ENCODE results near the gene CSNK1D.
"Not testable (repeated sequence)": the region's sequence is repeated elsewhere in the genome, so short reads cannot be mapped to it uniquely, and the experiment has no call there.

CSNK1D gene

DNA sequence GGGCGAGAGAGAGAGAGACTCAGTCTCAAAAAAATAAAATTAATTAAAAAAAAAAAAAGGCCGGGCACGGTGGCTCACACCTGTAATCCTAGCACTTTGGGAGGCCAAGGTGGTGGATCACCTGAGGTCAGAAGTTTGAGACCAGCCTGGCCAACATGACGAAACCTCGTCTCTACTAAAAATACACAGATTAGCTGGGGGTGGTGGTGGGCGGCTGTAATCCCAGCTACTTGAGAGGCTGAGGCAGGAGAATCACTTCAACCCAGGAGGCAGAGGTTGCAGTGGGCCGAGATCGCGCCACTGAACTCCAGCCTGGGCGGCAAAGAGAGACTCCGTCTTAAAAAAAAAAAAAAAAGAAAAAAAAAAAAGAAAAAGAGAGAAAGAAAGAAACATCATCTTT, 62.8 kb downstream of the CSNK1D start:
- not testable (repeated sequence) for DNase-seq

DNA sequence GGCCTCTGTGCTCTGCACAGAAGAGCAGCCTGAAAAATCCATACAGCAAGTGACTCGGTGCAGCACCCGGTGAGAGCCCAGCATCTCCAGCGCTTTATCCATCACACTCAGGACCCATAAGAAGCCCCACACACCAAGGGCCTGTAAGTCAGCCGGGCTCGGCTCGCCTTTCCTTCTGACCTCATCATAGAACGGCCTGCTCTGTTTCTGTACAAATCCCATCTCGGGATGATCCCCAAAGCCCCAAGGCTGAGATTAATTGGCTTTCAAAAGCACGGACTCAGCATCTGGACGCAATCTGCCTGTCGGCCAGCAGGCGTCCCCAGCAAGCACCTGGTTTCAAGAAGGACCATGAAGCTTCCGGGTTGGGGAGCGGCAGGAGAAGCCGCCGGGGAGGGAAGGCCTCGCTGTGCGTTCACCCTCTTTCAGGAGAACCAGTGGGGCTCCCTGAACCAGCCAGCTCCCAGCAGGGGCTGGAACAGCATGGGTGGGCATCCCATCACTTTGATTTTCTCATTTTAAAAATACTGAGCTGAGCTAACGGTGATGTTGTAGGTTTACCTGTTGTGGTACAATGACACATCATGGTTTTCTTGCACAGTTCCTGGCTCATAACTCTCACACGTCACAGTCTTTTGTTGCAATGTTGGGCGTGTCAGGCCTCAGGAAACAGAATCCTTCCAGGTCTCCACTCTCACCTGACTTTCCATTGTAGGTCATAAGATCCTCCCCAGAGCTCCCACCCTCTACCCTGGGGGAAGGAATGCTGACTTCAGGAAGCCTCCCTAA, 67.6 kb downstream of the CSNK1D start:
- peak; percentile 92 for DNase-seq

DNA sequence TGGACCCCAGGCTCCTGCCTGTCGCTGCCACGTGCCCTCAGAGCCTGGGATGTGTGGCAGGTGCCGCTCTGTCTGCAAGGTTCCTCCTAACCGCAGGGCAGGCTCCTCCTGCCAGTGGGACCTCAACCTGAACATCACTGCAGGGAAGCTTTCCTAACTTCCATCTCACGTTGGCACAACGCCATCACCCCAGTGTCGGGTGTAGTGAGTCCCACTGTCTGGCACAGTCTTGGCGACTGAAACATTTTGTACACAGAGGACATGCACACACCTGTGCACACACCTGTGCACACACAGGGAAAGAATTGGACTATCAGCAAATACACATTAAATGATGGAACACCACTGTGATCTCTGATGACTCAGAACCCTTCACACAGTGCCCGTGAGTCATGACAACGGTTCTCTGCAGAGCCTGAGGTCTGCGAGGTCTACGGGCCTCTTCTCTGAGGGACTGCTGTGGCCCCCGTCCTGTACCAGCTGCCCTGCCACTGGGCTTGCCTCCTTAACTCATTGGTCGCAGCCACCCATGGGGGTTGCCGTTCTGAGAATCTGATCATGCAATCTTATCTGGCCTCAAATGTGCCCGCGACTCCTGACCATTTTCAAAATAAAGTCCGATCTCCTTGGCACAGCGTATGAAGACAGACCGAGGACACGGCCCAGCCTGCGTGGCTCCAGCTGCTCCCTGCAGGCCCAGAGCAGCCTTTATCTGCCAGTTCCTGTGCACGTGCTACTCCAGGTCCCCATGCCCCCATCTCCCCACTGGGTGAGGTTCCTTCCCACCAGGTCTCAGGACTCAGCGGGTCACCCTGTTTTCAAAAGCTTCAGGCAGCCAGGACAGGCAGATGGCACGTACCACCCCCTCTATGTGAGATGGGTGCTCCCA, 68.4 kb downstream of the CSNK1D start:
- peak; percentile 75 for DNase-seq

DNA sequence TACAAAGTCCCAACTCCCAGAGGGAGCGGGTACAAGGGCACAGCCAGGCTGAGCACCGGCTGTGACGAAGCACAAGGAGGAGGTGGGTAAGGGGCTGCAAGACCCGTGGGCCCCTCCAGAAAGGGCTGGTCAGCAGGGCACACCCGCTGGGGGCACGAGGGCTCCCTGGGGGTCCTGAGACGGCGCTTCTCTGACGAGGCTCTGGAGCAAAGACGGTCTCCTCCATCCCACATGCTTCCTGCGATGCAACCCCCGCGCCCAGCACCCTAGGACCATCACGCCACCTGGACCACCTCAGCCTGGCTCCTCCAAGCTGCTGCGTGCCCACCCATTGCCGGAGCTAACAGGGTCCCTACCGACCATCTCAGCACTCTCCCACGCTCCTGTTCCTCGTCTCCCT, 69.6 kb downstream of the CSNK1D start:
- no peak for DNase-seq

DNA sequence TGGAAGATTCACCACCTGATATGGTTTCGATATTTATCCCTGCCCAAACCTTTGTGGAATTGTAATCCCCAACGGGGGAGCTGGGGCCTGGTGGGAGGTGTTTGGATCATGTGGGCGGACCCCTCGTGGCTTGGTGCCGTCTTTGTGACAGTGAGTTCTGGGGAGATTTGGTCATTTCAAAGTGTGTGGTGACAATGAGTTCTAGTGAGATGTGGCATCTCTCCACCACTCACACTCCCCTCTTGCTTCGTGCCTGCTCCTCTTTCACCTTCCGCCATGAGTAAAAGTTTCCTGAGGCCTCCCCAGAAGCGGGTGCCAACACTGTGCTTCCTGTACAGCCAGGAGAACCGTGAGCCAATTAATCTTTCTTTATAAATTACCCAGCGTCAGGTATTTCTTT, 70.5 kb downstream of the CSNK1D start:
- no peak for DNase-seq

DNA sequence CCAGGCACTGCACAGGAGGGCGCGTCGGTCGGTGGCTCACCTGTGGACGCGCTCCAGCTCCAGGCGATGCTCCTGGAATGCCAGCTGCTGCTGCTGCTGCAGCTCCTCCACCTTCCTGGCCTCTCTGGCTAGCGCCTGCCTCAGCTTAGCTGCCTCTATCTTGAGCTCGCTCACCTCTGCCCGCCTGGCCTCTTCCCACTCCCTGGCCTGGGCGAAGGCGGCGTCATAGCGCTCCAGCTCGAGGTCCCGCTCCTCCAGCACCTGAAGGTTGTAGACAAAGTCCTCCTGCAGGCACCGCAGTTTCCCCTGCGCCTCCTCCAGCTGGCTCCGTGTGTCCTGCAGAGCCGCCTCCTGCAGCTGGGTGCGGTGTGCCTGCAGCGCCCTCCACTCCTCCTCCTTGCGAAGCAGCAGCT, 72.0 kb downstream of the CSNK1D start:
- no peak for DNase-seq

GRCh38 chr17:82200743-82201497, 72.6 kb downstream of the CSNK1D start:
- no peak for DNase-seq

DNA sequence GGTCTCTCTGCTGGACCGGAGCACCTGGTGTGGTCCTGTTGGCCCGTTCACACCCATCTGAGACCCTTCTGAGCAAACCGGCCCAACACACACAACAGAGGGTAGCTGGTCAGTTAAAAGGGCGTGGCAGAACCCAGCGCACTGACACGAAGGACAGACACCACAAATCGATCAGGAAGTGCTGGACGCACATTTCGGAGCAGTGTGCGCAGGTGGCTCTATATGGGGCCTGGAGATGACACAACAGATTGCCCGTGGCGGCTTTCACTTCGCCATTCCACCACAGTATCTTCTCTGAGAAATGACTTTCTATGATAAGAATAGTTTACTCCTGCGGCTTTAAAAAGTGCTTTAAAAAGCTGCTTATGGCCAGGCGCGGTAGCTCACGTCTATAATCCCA, 73.4 kb downstream of the CSNK1D start:
- no peak for DNase-seq

GRCh38 chr17:82199496-82199895, 74.0 kb downstream of the CSNK1D start:
- DNase-seq = no peak

DNA sequence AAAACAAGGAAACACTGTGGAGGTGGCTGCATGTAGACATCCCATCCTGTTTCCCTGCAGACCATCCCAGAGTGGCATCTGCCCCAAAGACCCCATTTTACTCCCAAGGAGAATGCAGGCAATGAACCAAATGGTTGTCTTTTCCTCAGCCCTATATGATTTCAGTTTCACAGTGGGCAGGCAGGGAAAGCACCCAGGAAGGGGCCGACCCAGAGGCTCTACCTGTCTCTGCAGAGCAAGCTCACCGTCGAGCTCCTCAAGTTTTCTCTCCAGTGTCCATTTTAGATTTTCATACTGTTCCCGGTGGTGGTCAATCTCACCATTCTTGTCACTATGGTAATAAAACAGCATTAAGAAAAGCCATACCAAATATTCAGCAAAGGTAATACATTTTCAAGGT, 75.4 kb downstream of the CSNK1D start:
- no peak for DNase-seq

- no peak for DNase-seq
Observed at GRCh38 chr17:82195675-82196672, 77.5 kb downstream of the CSNK1D start.

GRCh38 chr17:82194765-82195164, 78.7 kb downstream of the CSNK1D start:
- DNase-seq = no peak

GRCh38 chr17:82193520-82194220, 79.8 kb downstream of the CSNK1D start:
- DNase-seq = no peak

DNA sequence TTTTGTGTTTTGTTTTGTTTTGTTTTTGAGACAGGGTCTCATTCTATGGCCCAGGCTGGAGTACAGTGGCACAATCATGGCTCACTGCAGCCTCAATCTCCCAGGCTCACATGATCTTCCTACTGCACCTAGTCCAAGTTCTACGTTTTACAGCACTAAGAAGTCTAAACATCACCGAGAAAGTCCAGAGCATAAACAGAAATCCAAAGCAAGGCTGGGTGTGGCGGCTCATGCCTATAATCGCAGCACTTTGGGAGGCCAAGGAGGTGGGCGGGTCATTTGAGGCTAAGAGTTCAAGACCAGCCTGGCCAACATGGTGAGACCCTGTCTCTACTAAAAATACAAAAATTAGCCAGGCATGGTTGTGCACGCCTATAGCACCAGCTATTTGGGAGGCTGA, 80.5 kb downstream of the CSNK1D start:
- DNase-seq = not testable (repeated sequence)

All from NCI-H774 (cell line).